NCI-H146 treated with DMSO at 0.1 percent for 48 hours (cell line): ENCODE results near the gene GNA14.
"Not testable (repeated sequence)": the region's sequence is repeated elsewhere in the genome, so short reads cannot be mapped to it uniquely, and the experiment has no call there.

Source experiments
- DNase-seq: peaks from one replicate; lab custom pipeline; 2025; ENCODE audit not compliant: unreplicated experiment; lab: John Stamatoyannopoulos, UW

The GNA14 gene

GRCh38 chr9:77455312-77455927, 192.7 kb downstream of the GNA14 start:
- DNase-seq: no peak

- DNase-seq: no peak
These were observed 193.5 kb downstream of the GNA14 start for GRCh38 chr9:77454663-77455062.

GRCh38 chr9:77453825-77454647, 194.1 kb downstream of the GNA14 start:
- DNase-seq: no peak

DNA sequence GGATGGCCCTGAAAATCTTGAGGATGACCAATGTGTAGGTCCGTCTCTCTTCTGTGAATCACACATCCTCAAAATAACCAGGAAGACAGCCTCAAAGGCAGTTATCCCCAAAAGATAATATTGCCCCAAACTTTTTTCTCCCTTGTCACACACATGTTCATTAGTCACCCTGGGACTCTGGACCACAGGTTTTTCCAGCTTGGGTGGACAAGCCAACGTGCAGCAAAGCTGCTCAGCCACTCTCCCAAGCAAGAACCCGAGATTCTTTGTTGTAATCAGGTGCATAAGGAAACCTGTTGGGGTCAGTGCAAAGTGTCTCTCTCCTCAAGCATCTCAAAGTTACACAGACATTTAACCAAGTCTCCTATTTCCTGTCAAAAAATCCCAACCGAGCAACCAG, 196.6 kb downstream of the GNA14 start:
- no peak for DNase-seq

- no peak for DNase-seq
These were observed 198.0 kb downstream of the GNA14 start for GRCh38 chr9:77450085-77450475.

DNA sequence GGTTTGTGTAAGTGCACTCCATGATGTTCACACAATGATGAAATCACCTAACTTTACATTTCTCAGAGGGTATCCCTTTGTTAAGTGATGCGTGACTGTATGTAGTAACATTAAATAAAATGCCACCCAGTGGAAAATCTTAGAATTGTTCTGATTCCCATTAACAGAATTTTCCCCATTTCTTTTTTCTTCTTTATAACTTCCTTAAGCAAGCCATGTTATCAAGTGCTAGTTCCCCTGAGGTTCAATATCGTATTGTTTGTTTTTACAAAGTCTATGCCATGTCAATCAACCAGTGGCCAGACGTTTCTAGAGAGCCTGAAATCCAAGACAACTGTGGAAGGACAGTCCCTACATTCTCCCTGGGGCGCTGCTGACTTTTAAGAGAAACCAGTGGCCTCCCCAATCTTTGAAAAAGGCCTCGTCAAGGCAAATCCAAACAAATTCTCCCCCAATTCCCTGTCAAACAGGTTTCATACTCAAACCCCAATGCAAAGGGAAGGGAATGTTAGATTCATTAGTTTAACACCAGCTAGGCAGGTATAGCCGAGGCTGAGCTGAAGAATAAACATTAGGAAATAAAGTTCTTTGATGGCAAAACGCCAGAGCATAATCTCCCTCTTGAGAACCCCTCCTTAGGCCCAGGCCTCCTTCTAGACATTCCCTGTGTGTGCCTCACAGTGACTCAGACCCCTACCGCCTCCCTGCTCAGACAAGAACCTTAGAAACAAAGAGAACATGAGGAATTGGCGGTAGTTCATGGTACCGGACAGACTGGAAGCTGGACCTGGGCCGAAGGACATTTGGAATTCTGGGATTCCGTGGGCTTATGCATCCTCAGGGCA, 198.7 kb downstream of the GNA14 start:
- no peak for DNase-seq

DNA sequence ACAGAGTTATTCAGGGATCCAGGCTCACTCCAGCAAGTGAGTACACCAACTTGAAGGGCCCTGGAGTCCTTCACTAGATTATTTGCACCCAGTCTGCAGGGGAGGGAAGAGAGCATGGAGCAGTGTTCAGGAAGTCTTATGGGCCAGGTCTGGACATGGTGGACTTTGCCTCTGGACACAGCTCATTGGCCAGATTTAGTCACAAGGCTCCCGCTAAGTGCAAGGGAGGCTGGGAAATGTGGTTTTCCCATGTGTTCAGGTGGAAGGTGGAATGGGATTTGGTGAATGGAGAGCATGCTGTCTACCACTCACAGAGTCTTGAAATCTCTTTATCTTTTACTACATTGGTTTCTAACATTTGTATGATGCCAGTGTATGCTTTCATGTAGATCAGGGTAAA, 200.5 kb downstream of the GNA14 start:
- DNase-seq: no peak

- DNase-seq: no peak
These were observed 205.7 kb downstream of the GNA14 start for GRCh38 chr9:77442436-77442835.

DNA sequence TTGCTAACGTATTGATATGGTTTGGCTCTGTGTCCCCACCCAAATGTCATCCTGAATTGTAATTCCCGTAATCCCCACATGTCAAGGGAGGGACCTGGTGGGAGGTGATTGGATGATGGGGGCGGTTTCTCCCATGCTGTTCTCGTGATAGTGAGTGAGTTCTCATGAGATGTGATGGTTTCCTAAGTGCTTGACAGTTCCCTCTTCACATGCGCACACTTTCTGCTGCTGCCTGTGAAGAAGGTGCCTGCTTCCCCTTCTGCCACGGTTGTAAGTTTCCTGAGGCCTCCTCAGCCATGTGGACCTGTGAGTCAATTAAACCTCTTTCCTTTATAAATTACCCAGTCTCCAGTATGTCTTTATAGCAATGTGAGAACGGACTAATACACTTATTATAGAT, 207.0 kb downstream of the GNA14 start:
- DNase-seq: not testable (repeated sequence)

DNA sequence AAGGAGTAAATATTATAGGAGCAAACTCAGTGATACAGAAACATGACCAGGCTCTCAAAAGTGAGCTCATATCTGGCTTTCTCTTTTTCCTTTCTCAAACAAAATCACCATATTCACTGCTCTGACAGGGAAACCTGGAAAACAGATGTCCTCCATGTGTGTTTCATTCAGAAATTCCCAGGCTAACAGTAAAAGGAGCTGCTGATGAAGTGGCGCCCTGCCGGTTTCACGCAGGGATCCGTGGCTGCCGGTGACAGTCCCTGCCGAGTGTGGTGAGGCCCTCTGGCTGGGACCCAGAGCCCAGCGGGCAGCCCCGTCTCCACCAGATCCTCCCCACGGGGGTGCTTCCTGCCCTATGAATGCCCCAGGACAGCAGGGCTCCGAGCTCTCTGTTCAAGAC, 208.1 kb downstream of the GNA14 start:
- DNase-seq: peak; percentile 71

- DNase-seq: no peak
These were observed 209.5 kb downstream of the GNA14 start for GRCh38 chr9:77438653-77439052.

- DNase-seq: no peak
These were observed 212.4 kb downstream of the GNA14 start for GRCh38 chr9:77435688-77436087.

- no peak for DNase-seq
These were observed 212.8 kb downstream of the GNA14 start for GRCh38 chr9:77435277-77435676.

DNA sequence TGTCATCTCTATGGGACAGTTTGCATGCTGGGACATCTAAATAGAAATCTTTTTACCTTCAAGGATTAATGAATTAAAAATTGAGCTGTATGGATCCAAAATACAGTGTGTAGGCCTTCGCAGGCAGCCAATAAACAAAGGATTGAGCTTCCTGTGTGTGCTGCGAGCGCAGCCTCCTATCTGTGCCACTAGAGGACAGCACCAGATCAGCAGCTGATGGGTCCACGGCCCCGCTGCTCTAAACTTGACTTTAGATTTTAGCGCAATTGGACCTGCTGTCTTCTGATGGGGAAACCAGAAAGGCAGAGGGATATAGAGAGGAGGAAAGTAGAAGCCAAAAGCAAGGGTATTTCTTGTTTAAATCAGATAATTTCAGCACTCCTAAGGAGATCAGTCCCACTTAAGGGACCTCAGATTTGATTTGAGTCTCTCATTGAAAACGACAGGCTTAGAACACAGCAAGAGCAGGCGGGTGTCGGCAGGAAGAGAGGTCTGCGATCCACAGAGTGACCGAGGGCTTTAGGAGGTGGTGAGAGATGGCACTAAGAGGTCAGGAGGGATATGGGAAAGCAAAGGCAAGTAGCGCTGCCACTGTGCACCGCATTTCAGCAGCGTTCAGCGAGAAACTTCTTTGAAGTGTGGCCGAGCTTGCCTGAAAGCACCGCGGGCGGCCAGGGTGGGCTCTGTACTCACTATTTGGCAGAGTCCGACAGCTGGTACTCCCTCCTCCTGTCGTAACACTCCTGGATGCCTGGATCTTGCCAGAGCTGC, 214.3 kb downstream of the GNA14 start:
- DNase-seq: no peak

- no peak for DNase-seq
These were observed 216.1 kb downstream of the GNA14 start for GRCh38 chr9:77432053-77432452.

- DNase-seq: no peak
These were observed 218.2 kb downstream of the GNA14 start for GRCh38 chr9:77429928-77430327.

- DNase-seq: no peak
These were observed 220.7 kb downstream of the GNA14 start for GRCh38 chr9:77427256-77427927.

- DNase-seq: no peak
These were observed 221.4 kb downstream of the GNA14 start for GRCh38 chr9:77426712-77427111.

DNA sequence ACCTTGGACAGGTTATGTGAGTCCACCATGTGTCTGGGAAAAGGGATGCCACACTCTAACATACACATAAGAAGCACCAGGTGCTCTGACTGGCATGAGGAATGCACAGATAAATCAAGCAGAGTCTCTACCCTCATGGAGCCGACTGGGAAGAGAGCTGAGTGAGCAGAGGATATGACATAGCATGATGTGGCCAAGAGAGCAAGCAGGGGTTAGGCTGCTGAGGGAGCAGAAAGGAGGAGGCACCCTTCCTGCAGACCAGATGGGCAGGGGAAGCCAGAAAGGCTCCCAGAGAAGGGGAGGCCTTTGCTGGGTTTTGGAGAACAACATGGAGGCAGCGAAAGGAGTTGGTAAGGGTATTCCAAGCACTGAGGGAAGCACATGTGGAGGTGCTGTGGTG, 223.1 kb downstream of the GNA14 start:
- DNase-seq: no peak

DNA sequence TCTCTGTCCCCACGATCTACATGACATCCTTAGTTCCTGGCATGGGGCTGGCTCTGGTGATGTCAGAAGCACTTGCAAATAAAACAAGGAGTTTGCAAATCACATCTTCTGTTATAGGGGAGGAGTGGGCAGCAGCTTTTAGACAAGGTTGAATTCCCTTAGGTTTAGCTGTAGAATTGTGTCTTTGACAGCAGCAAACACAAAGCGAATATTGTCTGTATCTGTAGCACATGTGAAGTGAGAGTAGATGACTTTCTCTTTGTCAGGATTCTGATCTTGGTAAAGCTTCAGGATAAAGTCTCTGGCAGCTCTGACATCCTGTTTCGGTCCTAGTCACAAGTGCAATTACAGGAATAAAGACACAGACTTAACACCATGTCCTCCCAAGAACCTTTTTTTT, 224.3 kb downstream of the GNA14 start:
- no peak for DNase-seq

DNA sequence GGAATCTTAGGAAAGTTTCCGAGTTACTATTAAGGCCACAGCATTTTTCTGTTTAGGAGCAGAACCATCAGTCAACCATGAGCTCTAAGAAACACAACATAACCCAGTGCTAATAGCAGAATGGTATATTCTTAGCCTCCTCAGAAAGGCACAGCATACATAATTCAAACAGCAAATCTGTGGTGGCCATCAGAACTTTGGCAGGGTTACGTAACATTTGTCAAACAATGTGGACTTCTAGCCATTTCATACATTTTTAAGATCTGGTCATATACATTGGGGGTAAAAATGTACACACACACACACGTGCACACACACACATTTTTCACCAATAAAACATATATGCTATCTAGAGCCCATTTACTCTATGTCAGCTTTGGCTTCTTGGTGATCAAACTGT, 225.2 kb downstream of the GNA14 start:
- DNase-seq: no peak
